Omental fat pad (tissue), 4 donors: ENCODE results near the gene SETDB2. TPM values are rescaled to one million over a fixed set of nuclear protein-coding genes. Genes with fewer than 3 reads are reported as not detected.

ENCODE experiments used
- ATAC-seq: fragments of 150-250 bp; one replicate; pipeline ENCODE4 v1.9.1; 2016; ENCODE audit warnings: mild to moderate bottlenecking, moderate library complexity; ENCODE audit not compliant: low FRiP score
- DNase-seq: peaks from one replicate; pipeline ENCODE4 v3.0.0-alpha.2; 2019; ENCODE audit warnings: low spot score
- CTCF ChIP-seq, 3 donors: fragments of 450-650 bp; IDR thresholded peaks; one replicate each; pipeline ENCODE4 v1.5.1; 2016 to 2017; ENCODE audit warnings: antibody characterized with exemption in 3 of 3, mild to moderate bottlenecking in 3 of 3, moderate library complexity in 2 of 3
- total RNA-seq, 4 donors: library from RNA; depleted of rRNA; stranded (reverse); fragments of >200 nt; gene quantifications; one replicate each; pipeline ENCODE4 v1.1.0, GENCODE V29; 2016

The SETDB2 gene
- total RNA-seq, 4 donors from 2014 or later, result 5.6 to 9.6 (median 6.6) TPM

DNA sequence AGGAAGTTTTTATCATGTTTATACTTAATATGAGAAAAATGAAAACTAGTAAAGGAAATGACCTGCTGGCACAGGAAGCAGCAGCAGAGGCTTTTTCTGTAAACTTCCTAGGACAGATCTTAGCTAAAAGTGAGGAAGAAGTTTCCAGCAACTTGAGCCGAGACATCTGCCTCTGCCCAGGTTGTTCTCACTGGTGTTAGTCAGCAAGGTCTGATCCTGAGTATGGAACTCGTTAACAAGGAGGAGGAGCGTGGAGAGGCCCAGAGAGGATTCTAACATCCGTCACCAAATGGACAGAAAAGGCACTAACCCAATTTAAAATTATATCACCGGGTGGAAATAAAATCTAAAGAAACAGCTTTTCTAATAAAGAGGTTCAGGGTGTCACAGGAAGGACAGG, 95.2 kb downstream of the SETDB2 start:
- no peak for ATAC-seq
- DNase-seq, result no peak
- no peak for TF ChIP-seq CTCF (IDR thresholded peaks at IDR 0.05)

GRCh38 chr13:49539746-49540145, 95.7 kb downstream of the SETDB2 start:
- TF ChIP-seq CTCF (IDR thresholded peaks at IDR 0.05), result no peak
- no peak for ATAC-seq
- no peak for DNase-seq

DNA sequence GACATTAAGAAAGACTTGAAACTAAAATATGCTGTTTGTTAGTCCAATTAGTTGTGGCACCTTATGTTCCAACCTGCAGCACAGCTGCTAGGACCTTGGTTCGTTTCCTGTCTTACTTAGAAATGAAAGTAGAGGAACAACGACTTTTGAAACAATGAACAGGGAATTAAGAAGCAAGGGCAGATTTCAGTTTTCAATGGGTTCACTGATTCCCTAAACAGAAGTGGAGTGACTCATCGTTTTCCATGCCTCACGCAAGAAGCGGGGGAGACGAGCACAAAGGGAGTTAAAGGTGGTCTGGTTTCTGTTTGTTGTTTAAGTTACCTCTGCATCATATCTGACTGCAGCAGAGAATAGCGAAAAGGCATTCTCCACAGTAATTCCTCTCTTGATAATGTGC, 96.5 kb downstream of the SETDB2 start:
- no peak for TF ChIP-seq CTCF (IDR thresholded peaks at IDR 0.05)
- ATAC-seq (peak; percentile 73), DNase-seq (peak; percentile 32)

- ATAC-seq, result no peak
- TF ChIP-seq CTCF (IDR thresholded peaks at IDR 0.05), result no peak
- DNase-seq, result no peak
These were observed 99.6 kb downstream of the SETDB2 start for GRCh38 chr13:49543656-49544055.

Other genes with a start within 250 kb of the SETDB2 start
- gene MLNR, start 223.9 kb upstream of the SETDB2 start, total RNA-seq, result under 1 TPM in 1 of 4 donors, not detected in 3; 0.72 TPM
- 1 to 10 TPM; 4.5 to 9.6 (median 7.7) TPM for gene CDADC1, start 196.3 kb upstream of the SETDB2 start, total RNA-seq
- 10 to 100 TPM; 16.0 to 39.4 (median 25.7) TPM for gene CAB39L, start 210 bp upstream of the SETDB2 start, total RNA-seq
- gene PHF11, start 51.7 kb downstream of the SETDB2 start, total RNA-seq, result 10 to 100 TPM; 22.9 to 54.2 (median 26.9) TPM
- gene RCBTB1, start 141.3 kb downstream of the SETDB2 start, total RNA-seq, result 10 to 100 TPM in 3 of 4 donors, 1 to 10 TPM in 1; 8.4 to 17.5 (median 11.1) TPM
- gene ARL11, start 184.2 kb downstream of the SETDB2 start, total RNA-seq, result 1 to 10 TPM in 3 of 4 donors, under 1 TPM in 1; 0.93 to 4.9 (median 1.6) TPM
- 10 to 100 TPM; 36.1 to 51.7 (median 39.6) TPM for gene EBPL, start 247.2 kb downstream of the SETDB2 start, total RNA-seq